HepG2 (cell line): ENCODE results near the gene COLQ.

Source experiments
- ATF6 ChIP-seq: sonication (generic); formaldehyde crosslinking; conservative IDR thresholded peaks from 2 replicates; pipeline ENCODE4 v1.4.0; 2020; ENCODE audit warnings: missing genetic modification reagents
- CTCF ChIP-seq: sonication (generic); formaldehyde crosslinking; IDR thresholded peaks from 2 replicates; pipeline ENCODE4 v1.5.0; 2020; ENCODE audit warnings: mild to moderate bottlenecking, missing genetic modification reagents, moderate library complexity
- FOXJ3 ChIP-seq: sonication (generic); formaldehyde crosslinking; IDR thresholded peaks from 2 replicates; pipeline ENCODE4 v1.4.0; 2020; ENCODE audit warnings: missing genetic modification reagents, mild to moderate bottlenecking, borderline replicate concordance
- FOXP4 ChIP-seq: sonication (generic); formaldehyde crosslinking; IDR thresholded peaks from 2 replicates; pipeline ENCODE4 v1.4.0; 2020; ENCODE audit warnings: missing genetic modification reagents
- IKZF1 ChIP-seq: fragments of 450-650 bp; IDR thresholded peaks from 2 replicates; pipeline ENCODE4 v1.7.1; 2016
- NR2F2 ChIP-seq: IDR thresholded peaks from 2 replicates; pipeline ENCODE4 v1.6.1; 2012; ENCODE audit warnings: low read depth, inconsistent platforms, borderline replicate concordance
- POLR2AphosphoS5 ChIP-seq: IDR thresholded peaks from 2 replicates; pipeline ENCODE4 v1.6.1; 2012; ENCODE audit warnings: low read depth, low read length
- SMARCE1 ChIP-seq: fragments of 450-650 bp; IDR thresholded peaks from 2 replicates; pipeline ENCODE4 v1.6.1; 2017; ENCODE audit warnings: borderline replicate concordance
- TOE1 ChIP-seq: sonication (generic); formaldehyde crosslinking; IDR thresholded peaks from 2 replicates; pipeline ENCODE4 v1.4.0; 2020; ENCODE audit warnings: mild to moderate bottlenecking, missing genetic modification reagents
- ZBTB33 ChIP-seq: sonication (generic); formaldehyde crosslinking; IDR thresholded peaks from 2 replicates; pipeline ENCODE4 v1.4.0; 2020; ENCODE audit warnings: missing genetic modification reagents
- ZFP36 ChIP-seq: fragments of 150-350 bp; IDR thresholded peaks from 2 replicates; pipeline ENCODE4 v1.6.1; 2018; ENCODE audit warnings: borderline replicate concordance, low read length, low read depth; ENCODE audit not compliant: partially characterized antibody
- ZNF816 ChIP-seq: sonication (generic); formaldehyde crosslinking; IDR thresholded peaks from 2 replicates; pipeline ENCODE4 v1.8.0; 2022; ENCODE audit warnings: missing genetic modification reagents, mild to moderate bottlenecking, borderline replicate concordance

- no peak for TF ChIP-seq ZNF816 (CRISPR knock-in tag)
- no peak for TF ChIP-seq ATF6
- TF ChIP-seq CTCF (CRISPR knock-in tag) = no peak
- no peak for TF ChIP-seq POLR2AphosphoS5
- TF ChIP-seq SMARCE1 = no peak
- no peak for TF ChIP-seq ZFP36
- TF ChIP-seq TOE1 (CRISPR knock-in tag) = no peak
- no peak for TF ChIP-seq IKZF1
- no peak for TF ChIP-seq FOXP4
- TF ChIP-seq FOXJ3 (CRISPR knock-in tag) = no peak
- TF ChIP-seq ZBTB33 (CRISPR knock-in tag) = no peak
- no peak for TF ChIP-seq NR2F2
Measured at GRCh38 chr3:15431256-15431837, 90.2 kb downstream of the COLQ start.
